Measurements from ENCODE around the gene CDK5RAP2. TPM values are rescaled to one million over a fixed set of nuclear protein-coding genes. Genes with fewer than 3 reads are reported as not detected.

Gene CDK5RAP2
- total and polyA plus RNA-seq, 10 donors, result 19.5 to 93.7 (median 61.9) TPM

DNA sequence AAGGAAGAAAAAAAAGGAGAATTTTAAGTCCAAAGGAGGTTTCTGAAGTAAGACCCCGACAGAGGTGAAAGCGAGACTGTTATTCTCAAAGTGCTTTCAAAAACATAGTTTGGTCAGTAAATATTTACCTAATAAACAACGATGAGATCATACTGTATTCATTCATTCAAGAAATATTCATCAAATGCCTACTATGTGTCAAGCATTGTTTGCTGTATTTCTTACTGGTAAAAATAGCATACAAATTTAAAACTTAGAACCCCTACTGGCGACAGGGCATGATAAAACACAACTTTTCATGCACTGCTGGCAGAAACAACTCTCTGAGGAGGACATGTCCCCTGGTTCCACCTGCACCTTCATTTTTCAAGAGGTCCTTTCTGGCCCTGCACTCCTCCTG is 190.7 kb downstream of the CDK5RAP2 start:
- Histone ChIP-seq H3K4me3 (no peak overlapping the region), H3K27me3 (replicated peaks in 1 of 7) (no peaks in the 10 kb centered on the region), H3K36me3 (peaks cover 0 to 85% (median 65%) of the 10 kb centered on the region in 6 donors), H3K4me1 (peaks cover 0 to 20% (median under 1%) of the 10 kb centered on the region in 6 donors), H3K9me3 (no peaks in the 10 kb centered on the region), H3K27ac (no peak overlapping the region)
- WGBS, 5 donors, result 95 to 97% (median 96%) methylated on average over 4 of the region's 4 CpGs
- intact Hi-C loops (cut with DNase I; ENCODE audit: low total_unique reads), result no loop called here
- DNase-seq, result no peak
- TF ChIP-seq POLR2AphosphoS5 (IDR thresholded peaks at IDR 0.05) (no peak), POLR2A (IDR thresholded peaks at IDR 0.05) (no peak)
- TF ChIP-seq, protein P1, sequence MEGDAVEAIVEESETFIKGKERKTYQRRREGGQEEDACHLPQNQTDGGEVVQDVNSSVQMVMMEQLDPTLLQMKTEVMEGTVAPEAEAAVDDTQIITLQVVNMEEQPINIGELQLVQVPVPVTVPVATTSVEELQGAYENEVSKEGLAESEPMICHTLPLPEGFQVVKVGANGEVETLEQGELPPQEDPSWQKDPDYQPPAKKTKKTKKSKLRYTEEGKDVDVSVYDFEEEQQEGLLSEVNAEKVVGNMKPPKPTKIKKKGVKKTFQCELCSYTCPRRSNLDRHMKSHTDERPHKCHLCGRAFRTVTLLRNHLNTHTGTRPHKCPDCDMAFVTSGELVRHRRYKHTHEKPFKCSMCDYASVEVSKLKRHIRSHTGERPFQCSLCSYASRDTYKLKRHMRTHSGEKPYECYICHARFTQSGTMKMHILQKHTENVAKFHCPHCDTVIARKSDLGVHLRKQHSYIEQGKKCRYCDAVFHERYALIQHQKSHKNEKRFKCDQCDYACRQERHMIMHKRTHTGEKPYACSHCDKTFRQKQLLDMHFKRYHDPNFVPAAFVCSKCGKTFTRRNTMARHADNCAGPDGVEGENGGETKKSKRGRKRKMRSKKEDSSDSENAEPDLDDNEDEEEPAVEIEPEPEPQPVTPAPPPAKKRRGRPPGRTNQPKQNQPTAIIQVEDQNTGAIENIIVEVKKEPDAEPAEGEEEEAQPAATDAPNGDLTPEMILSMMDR (IDR thresholded peaks at IDR 0.05 in 8 of 11, conservative IDR thresholded peaks at IDR 0.05 in 3 of 11), result no peak

DNA sequence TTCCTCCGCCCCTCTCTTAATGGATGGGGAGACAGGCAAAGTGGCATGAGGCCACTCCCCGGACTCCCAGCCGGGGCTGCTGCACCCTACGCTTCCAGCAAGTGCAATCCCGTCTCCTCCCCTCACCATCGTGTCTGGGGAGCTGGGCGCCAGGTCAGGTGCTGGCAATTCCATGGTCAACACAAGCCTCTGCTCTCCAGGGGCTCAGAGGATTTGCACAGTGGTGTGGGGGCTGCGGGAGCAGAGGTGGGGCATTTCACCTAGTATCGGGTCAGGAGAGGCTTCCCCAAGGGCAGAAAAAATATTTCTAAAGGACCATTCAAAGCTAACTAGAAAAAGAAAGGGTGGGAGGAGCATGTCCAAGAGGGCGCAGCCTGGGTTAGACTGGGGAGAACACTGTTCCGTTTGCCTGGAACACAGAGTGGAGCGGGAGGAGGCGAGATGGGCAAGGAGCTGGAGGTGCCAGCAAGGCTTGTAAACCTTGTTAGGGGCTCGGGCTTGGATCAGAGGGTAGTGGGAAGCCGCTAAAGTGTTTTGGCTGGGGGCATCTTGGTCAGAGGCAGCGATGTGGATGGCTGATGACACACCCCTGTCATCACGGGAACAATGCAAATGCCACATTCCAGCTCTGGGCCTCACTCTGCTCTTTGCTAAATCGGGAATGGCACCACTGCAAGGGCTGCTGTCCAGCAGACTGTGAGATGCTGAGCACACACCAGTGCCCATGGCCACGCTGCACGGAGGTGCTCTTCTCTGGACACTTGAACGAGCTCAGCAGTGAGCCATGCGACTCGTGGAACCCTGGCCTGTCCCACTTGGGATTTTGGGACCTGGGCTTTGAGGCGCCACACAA is 191.7 kb downstream of the CDK5RAP2 start:
- TF ChIP-seq POLR2A (IDR thresholded peaks at IDR 0.05) (no peak), POLR2AphosphoS5 (IDR thresholded peaks at IDR 0.05) (peak in 1 of 3 donors; percentile 20)
- TF ChIP-seq, protein P1 (IDR thresholded peaks at IDR 0.05 in 8 of 11, conservative IDR thresholded peaks at IDR 0.05 in 3 of 11), result no peak

DNA sequence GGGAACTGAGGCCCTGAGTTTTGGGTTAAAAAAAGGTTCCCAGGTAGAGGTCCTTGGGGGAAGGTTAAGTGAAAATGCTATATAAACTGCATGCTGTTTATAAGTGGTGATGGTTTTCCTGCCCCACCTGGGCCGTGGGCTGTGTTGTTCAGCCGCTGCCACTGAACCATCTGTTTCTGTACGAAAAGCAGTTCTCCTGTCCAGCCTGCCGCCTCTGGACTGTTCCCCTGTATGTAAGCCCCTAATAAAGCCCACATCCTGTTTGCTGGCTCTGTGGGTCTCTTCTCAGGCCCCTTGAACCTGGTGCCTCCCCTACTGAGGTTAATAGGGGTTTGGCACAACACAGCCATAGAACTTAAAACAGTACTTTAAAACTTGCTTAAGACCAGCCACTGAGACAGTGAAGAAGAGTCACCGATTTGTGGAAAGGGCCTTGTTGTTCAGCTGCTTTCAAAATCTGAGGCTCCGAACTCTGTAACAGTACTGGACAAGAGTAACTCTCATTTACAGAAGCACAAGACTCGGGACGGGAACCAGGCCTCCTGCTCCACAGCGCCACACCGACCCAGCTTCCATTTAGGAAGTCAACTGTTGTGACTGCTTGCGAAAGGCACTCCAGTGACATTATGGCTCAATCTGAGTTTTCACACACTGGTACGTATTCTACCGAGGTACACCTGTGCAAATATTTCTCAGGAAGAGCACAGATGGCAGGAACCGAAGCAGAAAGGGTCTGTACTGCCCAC is 192.5 kb downstream of the CDK5RAP2 start:
- Histone ChIP-seq H3K27ac (peak overlapping the region in 1 of 8 donors; percentile 18), H3K4me3 (no peak overlapping the region), H3K4me1 (peaks cover 0 to 10% (median 0%) of the 10 kb centered on the region in 6 donors), H3K36me3 (peaks cover 0 to 66% (median 47%) of the 10 kb centered on the region in 6 donors), H3K27me3 (replicated peaks in 1 of 7) (no peaks in the 10 kb centered on the region), H3K9me3 (no peaks in the 10 kb centered on the region)
- intact Hi-C loops (cut with DNase I; ENCODE audit: low total_unique reads), result no loop called here
- DNase-seq, result no peak
- TF ChIP-seq POLR2AphosphoS5 (IDR thresholded peaks at IDR 0.05), result no peak
- TF ChIP-seq, protein P1 (IDR thresholded peaks at IDR 0.05 in 8 of 11, conservative IDR thresholded peaks at IDR 0.05 in 3 of 11), result no peak
- no peak for TF ChIP-seq POLR2A (IDR thresholded peaks at IDR 0.05)
- 71 to 84% (median 79%) methylated on average over 14 of the region's 14 CpGs for WGBS, 5 donors

More for the DNA sequence above, 191.7 kb downstream of the CDK5RAP2 start:
- H3K27me3 ChIP-seq (replicated peaks in 1 of 7), result no peaks in the 10 kb centered on the region
- H3K27ac ChIP-seq, result peak overlapping the region in 1 of 8 donors; percentile 18
- WGBS, 5 donors, result 92 to 96% (median 94%) methylated on average over 21 to 24 of the region's 24 CpGs
- H3K4me1 ChIP-seq, result peaks cover 0 to 10% (median 0%) of the 10 kb centered on the region in 6 donors
- DNase-seq, result no peak
- H3K4me3 ChIP-seq, result no peak overlapping the region
- intact Hi-C loops (cut with DNase I; ENCODE audit: low total_unique reads), result no loop called here
- peaks cover 0 to 74% (median 55%) of the 10 kb centered on the region in 6 donors for H3K36me3 ChIP-seq
- no peaks in the 10 kb centered on the region for H3K9me3 ChIP-seq

Measured in spleen (tissue), 11 donors.